HG02642 (cell line): ENCODE data around the gene SPDEF.

Experiments
- ATAC-seq: cut with Tn5 transposase; IDR thresholded peaks from one replicate; pipeline ENCODE4 v1.9.1; 2021; ENCODE audit warnings: mild to moderate bottlenecking; ENCODE audit not compliant: unreplicated experiment, poor library complexity

Gene SPDEF

DNA sequence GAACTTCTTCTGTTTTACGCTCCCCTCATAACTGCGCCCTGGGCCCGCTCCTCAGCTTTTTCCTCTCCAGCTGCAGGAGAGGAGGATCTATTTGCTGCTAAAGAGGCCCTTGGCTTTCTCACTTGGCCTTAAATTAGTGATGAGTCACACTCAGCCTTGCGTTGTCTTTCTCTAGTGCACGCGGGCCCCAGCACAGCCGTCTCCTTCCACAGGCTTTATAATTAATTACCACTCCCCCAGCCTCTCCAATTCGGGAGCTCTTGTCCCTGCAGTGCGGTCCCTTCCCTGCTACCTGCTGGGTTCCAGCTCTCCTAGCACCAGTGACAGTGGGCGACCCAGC lies 65.1 kb downstream of the SPDEF start:
- no peak for ATAC-seq

DNA sequence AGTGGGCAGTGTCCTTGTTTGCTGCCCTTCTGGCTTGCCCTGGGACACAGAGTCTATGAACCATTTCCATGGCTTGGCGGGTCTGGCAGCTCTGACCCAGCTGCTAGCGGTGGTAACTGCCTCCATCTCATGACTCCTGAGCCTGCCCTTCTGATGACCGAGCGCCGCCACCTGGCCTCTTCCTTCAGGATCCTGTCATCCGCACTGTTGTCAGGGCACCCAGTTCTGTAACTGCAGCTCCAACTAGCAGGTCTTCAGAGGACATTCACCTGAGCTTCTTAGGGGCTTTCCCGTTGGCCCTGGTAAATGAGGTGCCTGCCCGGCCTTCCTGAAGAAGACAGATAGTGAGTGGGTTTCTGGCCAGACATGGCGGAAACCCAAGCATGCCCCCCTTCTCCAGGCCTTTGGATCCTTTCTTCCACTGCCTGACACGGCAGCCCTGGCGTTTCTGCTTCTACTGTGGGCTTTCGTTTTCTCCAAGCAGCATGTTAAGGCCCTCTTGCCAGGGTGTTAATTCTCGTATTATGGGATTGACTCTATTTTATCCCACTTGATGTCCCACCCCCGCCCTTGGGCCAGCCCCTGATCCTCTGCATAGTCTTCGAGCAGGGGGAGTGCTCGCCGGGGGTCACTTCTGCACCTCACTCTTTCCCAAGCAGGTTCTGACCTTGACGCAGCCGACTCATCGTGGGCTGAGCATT lies 65.6 kb downstream of the SPDEF start:
- ATAC-seq = no peak

DNA sequence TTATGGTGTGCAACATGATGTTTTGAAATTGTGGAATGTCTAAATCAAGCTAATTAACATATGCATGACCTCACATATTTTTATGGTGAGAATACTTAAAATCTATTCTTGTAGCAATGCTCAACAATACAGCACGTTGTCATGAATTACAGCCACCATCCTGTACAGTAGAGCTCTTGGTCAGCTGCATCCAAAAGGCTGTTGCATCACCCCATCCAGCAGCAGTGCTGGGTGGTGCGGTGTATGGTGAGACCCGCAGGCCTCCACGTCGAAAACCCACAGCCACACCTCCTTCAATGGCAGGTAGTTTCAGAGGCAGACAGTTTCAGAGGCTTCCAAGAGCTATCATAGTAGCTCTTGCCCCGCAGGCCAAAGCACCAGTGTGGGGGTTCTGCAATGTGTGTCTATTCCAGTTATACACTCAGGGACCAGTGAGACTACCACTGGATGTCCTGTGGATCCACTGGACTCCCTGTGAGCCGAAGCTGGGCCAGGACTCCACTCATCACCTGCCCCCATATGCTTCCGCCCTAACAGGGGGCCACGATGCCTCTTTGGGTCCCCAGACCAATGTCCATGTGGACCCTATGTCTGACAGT lies 66.8 kb downstream of the SPDEF start:
- no peak for ATAC-seq
